Thoracic aorta (tissue), 2 donors: ENCODE results near the gene GALNT16. TPM values are rescaled to one million over a fixed set of nuclear protein-coding genes. Genes with fewer than 3 reads are reported as not detected.

Experiments used
- ATAC-seq: fragments of 150-250 bp; one replicate; pipeline ENCODE4 v1.8.0; 2017; ENCODE audit warnings: low read depth; ENCODE audit not compliant: insufficient number of reproducible peaks, low FRiP score
- DNase-seq: peaks from one replicate; pipeline ENCODE4 v3.0.0-alpha.2; 2020; ENCODE audit warnings: low spot score
- H3K27ac ChIP-seq, 2 donors: fragments of 200-600 bp; sonication (generic); 1 replicate in 1 of 2; 2 replicates in 1 of 2; pipeline ENCODE4 v1.5.1; 2016; ENCODE audit warnings: mild to moderate bottlenecking in 2 of 2, moderate library complexity in 2 of 2
- H3K27me3 ChIP-seq: fragments of 200-600 bp; sonication (generic); replicated peaks from 2 replicates; pipeline ENCODE4 v1.6.0; 2016; ENCODE audit warnings: mild to moderate bottlenecking; ENCODE audit not compliant: insufficient read depth
- H3K36me3 ChIP-seq: fragments of 200-600 bp; sonication (generic); one replicate; pipeline ENCODE4 v1.5.1; 2016
- H3K4me1 ChIP-seq, 2 donors: fragments of 200-600 bp; sonication (generic); 1 replicate in 1 of 2; 2 replicates in 1 of 2; pipeline versions ENCODE4 v1.5.1 to v1.6.0; 2016; ENCODE audit warnings: low read depth in 2 of 2, mild to moderate bottlenecking in 1 of 2; ENCODE audit not compliant: control insufficient read depth in 1 of 2
- H3K4me3 ChIP-seq: fragments of 200-600 bp; sonication (generic); 2 replicates; pipeline ENCODE4 v1.5.1; 2016; ENCODE audit warnings: mild to moderate bottlenecking
- H3K9me3 ChIP-seq: fragments of 200-600 bp; sonication (generic); 2 replicates; pipeline ENCODE4 v1.5.1; 2016
- total RNA-seq, 2 donors: library from RNA; depleted of rRNA; stranded (reverse); fragments of >200 nt; gene quantifications; one replicate each; pipeline versions ENCODE4 v1.1.0 to v1.2.3, GENCODE V29; 2016
- TF ChIP-seq, protein P1 (sequence below): fragments of 200-600 bp; sonication (generic); IDR thresholded peaks from one replicate; pipeline ENCODE4 v1.5.1; 2019; ENCODE audit warnings: antibody characterized with exemption

Gene GALNT16
- total RNA-seq, 2 donors from 2014 or later, result 12.1 to 15.8 TPM

DNA sequence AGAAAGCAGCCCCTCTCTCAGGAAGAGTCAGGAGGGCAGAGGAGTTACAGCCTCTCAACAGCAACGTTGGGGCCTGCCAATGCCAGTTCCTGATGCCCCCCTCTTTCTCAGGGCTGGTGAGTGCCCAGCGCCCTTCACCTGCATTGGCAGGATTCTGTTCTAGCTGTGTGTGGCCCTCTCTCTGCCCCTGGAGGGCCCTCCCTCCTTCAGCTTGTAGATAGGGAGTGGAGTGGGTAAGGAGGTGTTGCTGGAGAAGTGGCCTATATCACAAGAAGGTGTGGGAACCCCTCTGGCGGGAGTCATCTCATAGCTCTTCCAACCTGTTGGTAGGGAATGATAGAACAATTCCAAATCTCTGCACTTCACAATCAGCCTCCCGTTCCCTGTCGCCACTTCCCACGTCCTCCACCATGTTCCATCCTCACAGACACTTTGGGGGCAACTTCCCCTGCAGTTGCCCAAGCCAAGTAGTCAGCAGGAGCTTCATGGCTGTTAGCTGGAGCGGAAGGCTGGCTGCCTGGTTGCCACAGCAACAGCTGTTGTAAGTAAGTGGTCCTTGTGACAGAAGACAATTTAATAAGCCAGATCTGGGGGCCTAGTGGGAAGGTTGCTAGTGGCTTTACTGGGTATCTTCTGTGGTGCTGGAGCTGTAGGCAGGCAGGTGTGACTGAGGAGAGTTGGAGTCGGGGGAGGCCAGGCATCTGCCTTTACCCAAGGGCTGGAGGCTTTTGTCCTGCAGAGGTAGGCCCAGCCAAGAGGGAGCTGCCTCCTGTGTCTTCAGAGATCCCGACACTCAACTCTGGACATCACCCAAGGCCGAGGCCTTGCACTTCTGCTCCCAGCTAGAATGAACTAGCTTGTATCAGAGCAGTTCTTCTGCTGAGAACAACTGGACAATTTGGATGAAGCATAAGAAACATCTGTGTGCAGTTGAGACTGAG is 38.4 kb downstream of the GALNT16 start:
- Histone ChIP-seq H3K4me1 (peaks cover 0 to 16% of the 10 kb centered on the region in 2 donors), H3K27ac (no peak overlapping the region), H3K36me3 (no peaks in the 10 kb centered on the region), H3K4me3 (no peak overlapping the region), H3K9me3 (no peaks in the 10 kb centered on the region), H3K27me3 (no peaks in the 10 kb centered on the region)
- DNase-seq, result no peak
- TF ChIP-seq, protein P1, sequence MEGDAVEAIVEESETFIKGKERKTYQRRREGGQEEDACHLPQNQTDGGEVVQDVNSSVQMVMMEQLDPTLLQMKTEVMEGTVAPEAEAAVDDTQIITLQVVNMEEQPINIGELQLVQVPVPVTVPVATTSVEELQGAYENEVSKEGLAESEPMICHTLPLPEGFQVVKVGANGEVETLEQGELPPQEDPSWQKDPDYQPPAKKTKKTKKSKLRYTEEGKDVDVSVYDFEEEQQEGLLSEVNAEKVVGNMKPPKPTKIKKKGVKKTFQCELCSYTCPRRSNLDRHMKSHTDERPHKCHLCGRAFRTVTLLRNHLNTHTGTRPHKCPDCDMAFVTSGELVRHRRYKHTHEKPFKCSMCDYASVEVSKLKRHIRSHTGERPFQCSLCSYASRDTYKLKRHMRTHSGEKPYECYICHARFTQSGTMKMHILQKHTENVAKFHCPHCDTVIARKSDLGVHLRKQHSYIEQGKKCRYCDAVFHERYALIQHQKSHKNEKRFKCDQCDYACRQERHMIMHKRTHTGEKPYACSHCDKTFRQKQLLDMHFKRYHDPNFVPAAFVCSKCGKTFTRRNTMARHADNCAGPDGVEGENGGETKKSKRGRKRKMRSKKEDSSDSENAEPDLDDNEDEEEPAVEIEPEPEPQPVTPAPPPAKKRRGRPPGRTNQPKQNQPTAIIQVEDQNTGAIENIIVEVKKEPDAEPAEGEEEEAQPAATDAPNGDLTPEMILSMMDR, result no peak
- ATAC-seq, result no peak

DNA sequence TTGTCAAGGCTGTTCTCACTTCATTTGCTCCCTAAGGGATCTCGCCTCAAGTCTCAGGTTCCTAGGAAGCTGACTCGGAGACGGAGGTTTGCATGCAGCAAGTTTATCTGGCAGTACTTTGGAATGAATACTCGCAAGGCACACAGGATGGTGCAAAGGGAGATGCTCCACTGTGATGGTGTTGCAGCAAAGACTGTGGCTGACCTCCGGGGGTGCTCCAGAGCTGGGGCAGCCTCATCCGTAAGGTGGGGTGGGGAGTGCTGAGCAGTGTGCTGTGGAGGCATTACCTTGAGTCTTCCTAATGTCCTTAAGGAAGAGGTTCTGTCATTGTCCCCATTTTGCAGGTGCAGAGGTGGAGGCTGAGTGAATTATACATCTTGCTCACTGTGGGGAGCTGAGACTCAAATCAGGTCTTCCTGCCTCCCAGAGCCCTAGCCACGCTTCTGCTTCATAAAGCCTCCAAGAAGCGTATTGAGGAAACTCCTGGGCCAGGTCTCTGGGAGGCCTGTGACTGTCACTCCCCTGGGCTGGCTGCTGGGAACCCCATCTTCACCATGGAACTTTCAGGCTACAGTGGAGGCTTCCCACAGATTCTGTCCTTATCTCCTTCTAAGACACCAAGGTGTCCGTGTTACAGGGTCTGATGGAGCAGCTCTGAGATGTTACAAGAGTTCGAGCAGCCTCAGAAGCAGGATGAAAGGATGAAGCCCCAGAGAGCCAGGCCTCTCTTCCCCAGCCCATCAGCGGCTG is 39.5 kb downstream of the GALNT16 start:
- no peak for DNase-seq

DNA sequence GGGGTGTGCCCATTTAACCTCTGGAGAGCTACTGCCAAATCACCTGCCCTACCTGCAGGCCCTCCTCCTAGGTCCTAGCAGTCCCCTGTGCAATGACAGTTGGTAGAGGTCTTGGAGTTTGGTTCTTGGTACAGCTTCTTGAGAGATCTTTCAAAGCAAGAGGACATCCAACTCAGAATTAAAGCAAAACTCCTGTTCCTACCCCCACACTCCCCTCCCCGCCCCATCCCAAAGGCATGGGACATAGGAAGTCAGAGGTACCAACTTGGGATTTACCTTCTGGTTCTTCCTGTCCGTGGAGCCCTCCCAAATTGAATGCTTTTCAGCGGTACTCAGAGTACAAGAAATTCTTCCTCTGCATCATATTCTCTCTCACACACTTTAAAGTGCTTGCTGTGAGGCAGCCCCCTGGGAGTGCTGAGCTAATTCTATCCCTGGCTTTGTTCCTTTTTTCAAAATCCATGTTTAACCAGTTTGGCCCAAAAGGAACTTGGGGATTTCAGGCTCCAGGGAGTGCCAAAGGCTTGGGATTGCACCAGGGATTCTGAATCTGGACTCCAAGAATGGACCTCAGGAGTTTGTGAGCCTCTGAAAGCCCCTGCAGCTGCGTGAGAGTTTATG is 40.8 kb downstream of the GALNT16 start:
- no peaks in the 10 kb centered on the region for H3K27me3 ChIP-seq
- DNase-seq (no peak), ATAC-seq (no peak)
- H3K9me3 ChIP-seq, result no peaks in the 10 kb centered on the region
- peaks cover 0 to 20% of the 10 kb centered on the region in 2 donors for H3K4me1 ChIP-seq
- H3K27ac ChIP-seq, result no peak overlapping the region
- no peaks in the 10 kb centered on the region for H3K36me3 ChIP-seq
- no peak overlapping the region for H3K4me3 ChIP-seq
- TF ChIP-seq, protein P1, result no peak

More for the DNA sequence above, 39.5 kb downstream of the GALNT16 start:
- no peak for ATAC-seq
- TF ChIP-seq, protein P1, result no peak
- H3K27me3 ChIP-seq, result no peaks in the 10 kb centered on the region
- H3K9me3 ChIP-seq, result no peaks in the 10 kb centered on the region
- no peak overlapping the region for H3K4me3 ChIP-seq
- no peaks in the 10 kb centered on the region for H3K36me3 ChIP-seq
- H3K4me1 ChIP-seq, result peaks cover 0 to 17% of the 10 kb centered on the region in 2 donors
- no peak overlapping the region for H3K27ac ChIP-seq

DNA sequence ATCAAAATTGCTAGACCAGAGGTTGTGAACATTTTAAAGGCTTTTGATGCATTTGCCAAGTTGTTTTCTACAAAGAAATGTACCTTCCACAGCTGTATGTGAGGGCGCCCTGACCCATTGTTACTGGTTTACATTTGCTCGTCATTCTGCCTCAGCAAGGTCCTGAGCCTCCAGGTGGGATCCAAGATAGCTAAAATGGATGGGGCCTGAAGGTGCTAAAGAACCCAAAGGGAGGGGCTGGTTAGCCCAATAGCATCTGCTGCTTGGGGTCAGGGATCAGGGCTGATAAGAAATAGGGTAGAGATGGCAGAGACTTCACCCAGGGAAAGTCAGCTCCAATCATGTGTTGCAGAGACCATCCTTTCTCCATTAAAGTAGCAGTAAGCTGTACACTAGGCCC is 43.1 kb downstream of the GALNT16 start:
- no peaks in the 10 kb centered on the region for H3K27me3 ChIP-seq
- no peaks in the 10 kb centered on the region for H3K36me3 ChIP-seq
- TF ChIP-seq, protein P1, result no peak
- H3K9me3 ChIP-seq, result no peaks in the 10 kb centered on the region
- ATAC-seq, result no peak
- no peak overlapping the region for H3K27ac ChIP-seq
- no peak overlapping the region for H3K4me3 ChIP-seq
- no peak for DNase-seq
- H3K4me1 ChIP-seq, result peaks cover 0 to 20% of the 10 kb centered on the region in 2 donors

DNA sequence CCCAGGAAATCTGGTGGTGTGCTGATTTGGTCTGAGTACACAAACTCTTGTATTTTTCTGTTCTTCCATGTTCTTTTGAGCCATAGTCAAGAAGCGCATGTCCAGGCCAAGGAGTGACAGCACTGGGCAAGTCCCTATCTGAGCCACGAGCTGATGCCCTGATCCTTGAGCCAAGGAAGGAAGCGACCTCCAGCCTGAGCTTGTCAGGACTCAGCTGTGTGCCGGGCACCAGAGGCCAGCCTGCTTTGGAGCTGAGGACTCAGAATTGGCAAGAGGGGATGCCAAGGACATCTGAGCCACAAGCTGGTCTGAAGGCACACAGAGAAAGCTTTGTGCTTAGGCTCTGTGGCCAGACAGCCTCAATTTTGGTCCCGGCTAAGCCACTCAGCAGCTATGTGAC is 52.6 kb downstream of the GALNT16 start:
- H3K27ac ChIP-seq, result no peak overlapping the region
- no peaks in the 10 kb centered on the region for H3K36me3 ChIP-seq
- no peak for DNase-seq
- peaks cover 9 to 15% of the 10 kb centered on the region in 2 donors for H3K4me1 ChIP-seq
- no peak for ATAC-seq
- no peak overlapping the region for H3K4me3 ChIP-seq
- TF ChIP-seq, protein P1, result no peak
- no peaks in the 10 kb centered on the region for H3K27me3 ChIP-seq
- H3K9me3 ChIP-seq, result no peaks in the 10 kb centered on the region
